Activated CD4-positive, alpha-beta T cell treated with anti-CD3 and anti-CD28 coated beads, Interleukin-10, Interleukin-2, amounts not matched to agents 100 ng/mL and 50 ng/mL, durations not matched to agents 16 hours and 8 hours (primary cell): ENCODE measurements around the gene RYK.

Source experiments
- DNase-seq: peaks from one replicate; pipeline ENCODE4 v3.0.0-alpha.2; 2020

RYK gene

GRCh38 chr3:134147411-134147810 is 103.2 kb downstream of the RYK start:
- DNase-seq, result no peak

DNA sequence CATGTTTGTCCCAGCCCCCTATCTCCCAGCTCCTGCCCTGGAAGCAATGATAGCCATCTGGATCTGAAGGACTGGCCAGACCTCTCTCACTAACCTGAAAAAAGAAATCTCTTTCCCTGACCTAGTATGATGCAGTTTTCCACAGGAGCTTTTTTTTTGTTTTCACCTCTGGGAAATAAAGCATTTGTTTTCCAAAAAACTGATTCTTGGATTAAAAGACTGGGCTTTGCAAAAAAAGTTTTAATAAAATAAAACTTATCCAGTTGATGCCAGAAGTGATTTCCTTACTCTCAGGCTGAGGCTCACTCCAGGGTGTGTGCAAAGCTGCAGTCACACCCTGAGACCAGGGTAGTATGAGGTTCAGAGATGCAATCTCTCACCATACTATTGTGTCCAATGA is 104.0 kb downstream of the RYK start:
- no peak for DNase-seq

- no peak for DNase-seq
Observed at GRCh38 chr3:134145183-134145582, 105.5 kb downstream of the RYK start.

DNA sequence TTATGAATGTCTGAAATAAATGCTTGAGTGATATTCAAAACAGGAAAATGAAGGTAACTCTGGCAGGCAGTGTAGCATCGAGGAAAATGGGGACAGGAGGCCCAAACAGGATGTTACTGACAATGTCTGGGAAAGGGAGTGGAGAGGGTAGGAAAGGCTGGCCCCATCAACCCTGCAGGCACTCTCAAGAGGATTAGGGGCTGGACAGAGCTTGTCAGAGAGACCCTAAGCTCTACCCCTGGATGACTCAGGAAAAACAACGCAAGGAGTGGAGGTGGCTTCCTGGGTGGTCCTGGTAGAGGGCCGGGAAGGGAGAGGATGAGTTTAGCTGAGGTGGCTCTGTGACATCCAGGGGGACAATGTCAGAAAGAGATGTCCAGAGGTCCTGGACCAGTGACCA is 106.0 kb downstream of the RYK start:
- DNase-seq, result no peak

DNA sequence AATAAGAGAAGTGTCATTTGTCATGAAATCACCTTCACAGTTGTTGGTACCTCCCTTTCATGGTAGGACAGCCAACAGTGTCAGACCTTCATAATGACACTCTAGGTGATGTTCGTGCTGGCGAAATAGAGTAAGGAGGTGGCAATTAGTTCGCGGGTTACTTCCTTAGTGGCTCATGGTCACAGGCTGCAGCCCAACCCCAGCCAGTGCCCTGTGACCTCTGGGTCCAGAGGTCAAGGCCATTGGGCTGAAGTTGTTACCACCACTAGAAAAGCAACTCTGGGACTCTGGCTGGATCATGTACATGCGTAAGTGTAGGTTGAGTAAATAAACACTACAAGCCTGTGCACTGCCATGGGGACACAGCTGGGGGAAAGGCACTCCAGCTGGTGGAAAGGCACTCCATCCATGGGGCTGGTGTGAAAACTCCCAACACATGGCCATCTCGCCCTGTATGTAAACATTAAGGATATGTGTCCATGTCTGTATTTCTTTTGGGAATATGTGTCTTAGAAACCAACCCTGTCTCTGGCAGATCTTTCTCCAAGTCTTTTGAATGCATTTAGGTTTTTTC is 106.7 kb downstream of the RYK start:
- DNase-seq, result no peak

- no peak for DNase-seq
Observed at GRCh38 chr3:134136604-134137003, 114.1 kb downstream of the RYK start.

DNA sequence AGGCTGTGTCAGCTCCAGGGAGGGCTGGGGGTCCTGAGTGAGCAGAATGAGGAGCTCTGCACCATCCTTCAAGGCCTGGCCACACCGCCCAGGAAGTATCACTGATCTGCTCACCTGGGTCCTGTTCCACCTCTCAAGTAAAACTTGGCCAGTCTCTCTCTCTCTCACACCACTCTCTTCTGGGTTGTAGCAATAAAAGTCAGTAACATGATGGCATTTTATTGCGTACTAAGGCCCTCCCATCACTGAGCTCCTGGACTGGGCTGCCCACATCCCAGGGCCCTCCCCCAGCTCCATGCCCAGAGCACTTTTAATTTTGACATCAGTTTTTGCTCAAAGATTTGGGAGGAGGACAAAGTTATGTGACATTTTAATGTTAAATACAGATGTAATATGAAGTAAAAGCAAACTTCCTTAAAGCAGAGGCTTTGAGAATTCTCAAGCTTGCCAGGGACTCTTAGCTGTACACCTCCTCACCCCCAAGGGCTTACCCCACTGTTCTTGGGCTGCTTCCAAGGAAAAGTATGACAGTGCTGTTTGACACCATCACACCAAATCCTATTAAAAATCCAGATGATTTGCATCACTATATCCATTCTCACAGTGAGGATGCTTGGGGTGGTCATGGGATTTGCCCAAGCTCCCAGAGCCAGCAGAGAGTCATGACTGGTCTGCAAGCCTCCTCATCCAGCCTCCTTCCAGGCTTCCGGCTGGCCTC is 115.8 kb downstream of the RYK start:
- no peak for DNase-seq

DNA sequence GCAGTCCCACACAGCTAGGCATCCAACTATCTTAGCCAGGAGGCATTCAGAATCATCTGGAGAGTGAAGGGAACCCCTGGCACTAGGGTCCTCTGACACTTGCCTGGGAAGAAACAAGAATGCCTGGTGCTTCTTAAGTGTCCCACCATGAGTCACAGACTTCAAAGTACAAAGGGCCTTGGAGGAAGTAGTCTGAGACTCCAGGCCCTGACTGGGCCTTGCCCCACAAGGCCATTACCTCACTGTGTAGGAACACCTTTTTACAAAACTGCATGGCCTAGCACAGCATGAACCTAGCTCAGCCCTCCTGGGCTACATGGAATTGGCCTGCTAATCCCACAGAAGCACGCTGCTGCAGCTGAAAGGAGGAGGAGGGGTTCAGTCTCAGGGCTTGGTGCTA is 116.4 kb downstream of the RYK start:
- no peak for DNase-seq

DNA sequence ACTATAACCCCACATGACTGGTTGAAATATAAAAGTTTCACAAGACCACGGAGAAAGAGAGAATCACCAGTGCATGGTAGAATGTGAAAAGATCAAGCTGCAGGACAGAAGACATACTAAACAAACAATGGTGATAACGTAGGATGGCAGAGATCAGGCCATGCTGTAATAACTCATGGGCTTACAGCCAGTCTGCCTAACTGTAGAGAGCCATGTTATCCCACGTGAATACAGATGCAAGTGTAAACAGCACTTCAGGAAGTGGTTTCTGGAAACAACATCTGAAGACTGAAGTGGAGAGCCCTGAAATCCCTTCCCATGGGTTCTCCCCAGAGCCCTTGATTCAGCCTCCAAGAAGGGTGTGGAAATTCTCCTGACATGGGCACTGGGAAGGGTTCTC is 117.7 kb downstream of the RYK start:
- no peak for DNase-seq

GRCh38 chr3:134126153-134126552 is 124.5 kb downstream of the RYK start:
- DNase-seq, result no peak

DNA sequence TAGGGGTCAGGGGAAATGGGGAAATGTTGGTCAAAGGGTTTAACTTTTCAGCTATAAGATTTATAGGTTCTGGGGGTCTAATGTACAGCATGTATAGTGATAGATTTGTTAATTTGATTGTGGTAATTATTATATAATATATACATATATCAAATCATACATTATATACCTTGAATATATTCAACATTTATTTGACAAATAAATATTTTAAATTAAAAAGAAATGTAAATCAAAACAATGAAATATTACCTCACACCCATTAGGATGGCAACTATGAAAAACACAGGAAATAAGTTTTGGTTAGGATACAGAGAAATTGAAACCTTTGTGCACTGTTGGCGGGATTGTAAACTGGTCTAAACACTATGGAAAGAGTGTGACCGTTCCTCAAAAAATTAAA is 135.9 kb downstream of the RYK start:
- no peak for DNase-seq

- DNase-seq, result no peak
Observed at GRCh38 chr3:134111616-134112015, 139.0 kb downstream of the RYK start.

DNA sequence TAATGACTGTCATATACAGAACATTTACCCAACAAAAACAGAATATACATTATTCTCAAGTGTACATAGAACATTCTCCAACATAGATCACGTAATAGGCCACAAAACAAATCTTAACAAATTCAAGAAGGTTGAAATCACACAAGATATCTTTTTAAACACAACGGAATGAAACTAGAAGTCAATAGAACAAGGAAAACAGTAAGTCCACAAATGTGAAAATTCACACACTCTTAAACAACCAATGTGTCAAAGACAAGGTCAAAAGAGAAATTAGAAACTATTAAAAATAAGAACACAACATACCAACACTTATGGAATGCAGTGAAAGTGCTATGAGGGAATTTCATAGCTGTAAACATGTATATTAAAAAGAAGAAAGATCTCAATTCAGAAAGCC is 139.7 kb downstream of the RYK start:
- DNase-seq, result no peak
